Thoracic aorta (tissue), 2 donors: ENCODE measurements around the gene ATP6V1G2. TPM values are rescaled to one million over a fixed set of nuclear protein-coding genes. Genes with fewer than 3 reads are reported as not detected.
A peak's percentile ranks its signal among the peaks of the same experiment; 100 is the strongest.

Experiments
- ATAC-seq: fragments of 150-250 bp; one replicate; pipeline ENCODE4 v1.8.0; 2017; ENCODE audit warnings: low read depth; ENCODE audit not compliant: insufficient number of reproducible peaks, low FRiP score
- DNase-seq: peaks from one replicate; pipeline ENCODE4 v3.0.0-alpha.2; 2020; ENCODE audit warnings: low spot score
- H3K27ac ChIP-seq, 2 donors: fragments of 200-600 bp; sonication (generic); 1 replicate in 1 of 2; 2 replicates in 1 of 2; pipeline ENCODE4 v1.5.1; 2016; ENCODE audit warnings: mild to moderate bottlenecking in 2 of 2, moderate library complexity in 2 of 2
- H3K27me3 ChIP-seq: fragments of 200-600 bp; sonication (generic); replicated peaks from 2 replicates; pipeline ENCODE4 v1.6.0; 2016; ENCODE audit warnings: mild to moderate bottlenecking; ENCODE audit not compliant: insufficient read depth
- H3K36me3 ChIP-seq: fragments of 200-600 bp; sonication (generic); one replicate; pipeline ENCODE4 v1.5.1; 2016
- H3K4me1 ChIP-seq, 2 donors: fragments of 200-600 bp; sonication (generic); 1 replicate in 1 of 2; 2 replicates in 1 of 2; pipeline versions ENCODE4 v1.5.1 to v1.6.0; 2016; ENCODE audit warnings: low read depth in 2 of 2, mild to moderate bottlenecking in 1 of 2; ENCODE audit not compliant: control insufficient read depth in 1 of 2
- H3K4me3 ChIP-seq: fragments of 200-600 bp; sonication (generic); 2 replicates; pipeline ENCODE4 v1.5.1; 2016; ENCODE audit warnings: mild to moderate bottlenecking
- H3K9me3 ChIP-seq: fragments of 200-600 bp; sonication (generic); 2 replicates; pipeline ENCODE4 v1.5.1; 2016
- CTCF ChIP-seq: fragments of 200-600 bp; sonication (generic); IDR thresholded peaks from one replicate; pipeline ENCODE4 v1.5.1; 2019; ENCODE audit warnings: antibody characterized with exemption
- total RNA-seq, 2 donors: library from RNA; depleted of rRNA; stranded (reverse); fragments of >200 nt; gene quantifications; one replicate each; pipeline versions ENCODE4 v1.1.0 to v1.2.3, GENCODE V29; 2016

The ATP6V1G2 gene
- total RNA-seq, 2 donors from 2014 or later = 0.78 to 0.95 TPM

- ATAC-seq (no peak), DNase-seq (no peak)
- Histone ChIP-seq H3K4me1 (peaks cover 24 to 41% of the 10 kb centered on the region in 2 donors), H3K36me3 (peaks cover 6% of the 10 kb centered on the region), H3K27me3 (no peaks in the 10 kb centered on the region), H3K9me3 (no peaks in the 10 kb centered on the region), H3K27ac (no peak overlapping the region), H3K4me3 (no peak overlapping the region)
- no peak for TF ChIP-seq CTCF
These were observed 1.7 kb downstream of the ATP6V1G2 start for GRCh38 chr6:31544676-31545075.

GRCh38 chr6:31543639-31544038 is 2.8 kb downstream of the ATP6V1G2 start:
- DNase-seq = no peak
- TF ChIP-seq CTCF = no peak
- H3K4me3 ChIP-seq = no peak overlapping the region
- peaks cover 32 to 49% of the 10 kb centered on the region in 2 donors for H3K4me1 ChIP-seq
- H3K27ac ChIP-seq = no peak overlapping the region
- H3K9me3 ChIP-seq = no peaks in the 10 kb centered on the region
- no peak for ATAC-seq
- H3K27me3 ChIP-seq = no peaks in the 10 kb centered on the region
- H3K36me3 ChIP-seq = peaks cover 13% of the 10 kb centered on the region

- Histone ChIP-seq H3K9me3 (no peaks in the 10 kb centered on the region), H3K36me3 (peaks cover 25% of the 10 kb centered on the region), H3K27me3 (no peaks in the 10 kb centered on the region), H3K4me1 (peaks cover 25 to 41% of the 10 kb centered on the region in 2 donors), H3K4me3 (peak within 1 kb of the TSS; percentile 85), H3K27ac (peak within 1 kb of the TSS; percentile 79 to 98)
- ATAC-seq = peak; percentile 93
- no peak for TF ChIP-seq CTCF
- peak; percentile 88 for DNase-seq
These were observed 4.5 kb downstream of the ATP6V1G2 start, which contains the start of gene DDX39B for GRCh38 chr6:31541658-31542521. TSS of gene DDX39B (minus strand) at chr6:31542003. CDS start at chr6:31540532, 1,471 bp downstream.

- H3K9me3 ChIP-seq = no peaks in the 10 kb centered on the region
- ATAC-seq (no peak), DNase-seq (no peak)
- no peak for TF ChIP-seq CTCF
- peaks cover 31% of the 10 kb centered on the region for H3K36me3 ChIP-seq
- peak overlapping the region; percentile 79 to 98 for H3K27ac ChIP-seq
- H3K27me3 ChIP-seq = no peaks in the 10 kb centered on the region
- H3K4me1 ChIP-seq = peaks cover 25 to 37% of the 10 kb centered on the region in 2 donors
- peak overlapping the region; percentile 85 for H3K4me3 ChIP-seq
These were observed 5.2 kb downstream of the ATP6V1G2 start for GRCh38 chr6:31541059-31541657.

- DNase-seq (no peak), ATAC-seq (no peak)
- Histone ChIP-seq H3K36me3 (peaks cover 36% of the 10 kb centered on the region), H3K4me3 (peak overlapping the region; percentile 85), H3K4me1 (peaks cover 25 to 35% of the 10 kb centered on the region in 2 donors), H3K27me3 (no peaks in the 10 kb centered on the region), H3K27ac (peak overlapping the region; percentile 79 to 98), H3K9me3 (no peaks in the 10 kb centered on the region)
- no peak for TF ChIP-seq CTCF
These were observed 5.8 kb downstream of the ATP6V1G2 start for GRCh38 chr6:31540640-31541039.
